ENCODE results near the gene AKAP8L. TPM values are rescaled to one million over a fixed set of nuclear protein-coding genes. Genes with fewer than 3 reads are reported as not detected.
"Not testable (repeated sequence)": the region's sequence is repeated elsewhere in the genome, so short reads cannot be mapped to it uniquely, and the experiment has no call there.

The AKAP8L gene
- total RNA-seq, 1 experiment from 2014 or later, result 132 TPM

GRCh38 chr19:15340086-15340485 is 78.7 kb downstream of the AKAP8L start:
- no peak for DNase-seq (ENCODE audit: low spot score)
- ChIA-PET POLR2A (ENCODE audit: low non-redundant PET) (no interaction called here), CTCF (no interaction called here)
- Histone ChIP-seq H3K36me3 (ENCODE audit: insufficient read depth, low read length, poor library complexity, severe bottlenecking) (peaks cover 4% of the 10 kb centered on the region), H3K4me3 (ENCODE audit: low read depth, low read length, poor library complexity, severe bottlenecking) (no peak overlapping the region), H3K27ac (ENCODE audit: low read depth, low read length, poor library complexity, severe bottlenecking) (no peak overlapping the region), H3K9me3 (ENCODE audit: low read depth, low read length, poor library complexity, severe bottlenecking) (no peaks in the 10 kb centered on the region), H3K27me3 (replicated peaks; ENCODE audit: insufficient read depth, low read depth, low read length, poor library complexity) (no peaks in the 10 kb centered on the region), H3K4me1 (ENCODE audit: insufficient read depth, low read length, poor library complexity, severe bottlenecking) (no peaks in the 10 kb centered on the region)
- no peak for TF ChIP-seq CTCF (conservative IDR thresholded peaks at IDR 0.05; ENCODE audit: low read depth, low read length)
- intact Hi-C loops (cut with micrococcal nuclease; ENCODE audit: unreplicated experiment), result no loop called here
- no TSS peak for BruUV-seq (replicated peaks)

- intact Hi-C loops (cut with micrococcal nuclease; ENCODE audit: unreplicated experiment), result no loop called here
- no peak overlapping the region for H3K4me3 ChIP-seq (ENCODE audit: low read depth, low read length, poor library complexity, severe bottlenecking)
- DNase-seq (ENCODE audit: low spot score), result no peak
- no TSS peak for BruUV-seq (replicated peaks)
- no peak overlapping the region for H3K27ac ChIP-seq (ENCODE audit: low read depth, low read length, poor library complexity, severe bottlenecking)
- ChIA-PET CTCF (no interaction called here), POLR2A (ENCODE audit: low non-redundant PET) (no interaction called here)
- H3K36me3 ChIP-seq (ENCODE audit: insufficient read depth, low read length, poor library complexity, severe bottlenecking), result peaks cover 4% of the 10 kb centered on the region
- no peaks in the 10 kb centered on the region for H3K4me1 ChIP-seq (ENCODE audit: insufficient read depth, low read length, poor library complexity, severe bottlenecking)
- TF ChIP-seq CTCF (conservative IDR thresholded peaks at IDR 0.05; ENCODE audit: low read depth, low read length) (no peak), EZH2 (IDR thresholded peaks at IDR 0.05; ENCODE audit: borderline replicate concordance, low read depth, low read length, poor library complexity, severe bottlenecking) (no peak)
- H3K27me3 ChIP-seq (replicated peaks; ENCODE audit: insufficient read depth, low read depth, low read length, poor library complexity), result no peaks in the 10 kb centered on the region
- no peaks in the 10 kb centered on the region for H3K9me3 ChIP-seq (ENCODE audit: low read depth, low read length, poor library complexity, severe bottlenecking)
Measured at GRCh38 chr19:15337202-15337601, 81.6 kb downstream of the AKAP8L start.

- H3K27me3 ChIP-seq (replicated peaks; ENCODE audit: insufficient read depth, low read depth, low read length, poor library complexity); H3K4me3 ChIP-seq (ENCODE audit: low read depth, low read length, poor library complexity, severe bottlenecking); H3K27ac ChIP-seq (ENCODE audit: low read depth, low read length, poor library complexity, severe bottlenecking); H3K36me3 ChIP-seq (ENCODE audit: insufficient read depth, low read length, poor library complexity, severe bottlenecking); intact Hi-C loops (cut with micrococcal nuclease; ENCODE audit: unreplicated experiment); BruUV-seq (replicated peaks); POLR2A ChIA-PET (ENCODE audit: low non-redundant PET); DNase-seq (ENCODE audit: low spot score); H3K9me3 ChIP-seq (ENCODE audit: low read depth, low read length, poor library complexity, severe bottlenecking); H3K4me1 ChIP-seq (ENCODE audit: insufficient read depth, low read length, poor library complexity, severe bottlenecking): not testable (repeated sequence)
- CTCF ChIA-PET, result interaction anchor here (0.7 kb wide), 1 partner anchor 13 kb away, joined by 3 read pairs; no protein-coding TSS in a partner anchor
Measured at GRCh38 chr19:15335992-15336391, 82.8 kb downstream of the AKAP8L start.

GRCh38 chr19:15332311-15332996 is 86.3 kb downstream of the AKAP8L start, which contains the start of gene BRD4:
TSS of gene BRD4 (minus strand) at chr19:15332539. CDS start at chr19:15273099, 59,440 bp downstream.
- no peak for TF ChIP-seq EZH2 (IDR thresholded peaks at IDR 0.05; ENCODE audit: borderline replicate concordance, low read depth, low read length, poor library complexity, severe bottlenecking)
- TF ChIP-seq CTCF (conservative IDR thresholded peaks at IDR 0.05; ENCODE audit: low read depth, low read length), result no peak
- Histone ChIP-seq H3K4me3 (ENCODE audit: low read depth, low read length, poor library complexity, severe bottlenecking) (peak within 1 kb of the TSS; percentile 99), H3K9me3 (ENCODE audit: low read depth, low read length, poor library complexity, severe bottlenecking) (no peaks in the 10 kb centered on the region), H3K27ac (ENCODE audit: low read depth, low read length, poor library complexity, severe bottlenecking) (peak within 1 kb of the TSS; percentile 89), H3K27me3 (replicated peaks; ENCODE audit: insufficient read depth, low read depth, low read length, poor library complexity) (no peaks in the 10 kb centered on the region), H3K4me1 (ENCODE audit: insufficient read depth, low read length, poor library complexity, severe bottlenecking) (peaks cover 14% of the 10 kb centered on the region), H3K36me3 (ENCODE audit: insufficient read depth, low read length, poor library complexity, severe bottlenecking) (no peaks in the 10 kb centered on the region)
- CTCF ChIA-PET, result no interaction called here
- intact Hi-C loops (cut with micrococcal nuclease; ENCODE audit: unreplicated experiment), result no loop called here
- DNase-seq (ENCODE audit: low spot score), result peak; percentile 77
- no TSS peak for BruUV-seq (replicated peaks)
- POLR2A ChIA-PET (ENCODE audit: low non-redundant PET), result no interaction called here
